ENCODE measurements around the gene ZNF784.

ZNF784 gene

GRCh38 chr19:55579766-55580621 is 44.4 kb downstream of the ZNF784 start:
- Histone ChIP-seq H3K4me2 (ENCODE audit: low read depth, low read length, poor library complexity, severe bottlenecking) (peak overlapping the region; percentile 57), H3K27ac (ENCODE audit: low read depth, low read length) (peak overlapping the region; percentile 37), H3K4me3 (ENCODE audit: insufficient read depth, low read length, poor library complexity, severe bottlenecking) (peak overlapping the region; percentile 87)

GRCh38 chr19:55578761-55579747 is 45.3 kb downstream of the ZNF784 start:
- Histone ChIP-seq H3K27ac (ENCODE audit: low read depth, low read length) (no peak overlapping the region), H3K4me2 (ENCODE audit: low read depth, low read length, poor library complexity, severe bottlenecking) (peak overlapping the region; percentile 57), H3K9me2 (replicated peaks; ENCODE audit: insufficient read depth, low read length) (no peaks in the 10 kb centered on the region), H3K9ac (ENCODE audit: low read length) (peak overlapping the region; percentile 81), H4K20me1 (ENCODE audit: low read depth, low read length) (no peaks in the 10 kb centered on the region), H3K4me3 (ENCODE audit: insufficient read depth, low read length, poor library complexity, severe bottlenecking) (no peak overlapping the region), H3K79me2 (ENCODE audit: insufficient read depth, low read length) (no peaks in the 10 kb centered on the region), H3K9me3 (ENCODE audit: insufficient read depth, low read length) (no peaks in the 10 kb centered on the region), H3K27me3 (ENCODE audit: low read length) (no peaks in the 10 kb centered on the region), H3K36me3 (ENCODE audit: low read length) (no peaks in the 10 kb centered on the region), H2AFZ (ENCODE audit: low read depth, low read length, severe bottlenecking) (no peak overlapping the region), H3F3A (ENCODE audit: insufficient read depth) (0 out of 2 replicates have a peak, but pooled peaks cover 3% of the 10 kb centered on the region)
- TF ChIP-seq EZH2phosphoT487 (conservative IDR thresholded peaks at IDR 0.05; ENCODE audit: low read length) (no peak), CTCF (IDR thresholded peaks at IDR 0.05; ENCODE audit: insufficient read depth, low read length, poor library complexity, severe bottlenecking) (no peak)

More at GRCh38 chr19:55579766-55580621, 44.4 kb downstream of the ZNF784 start:
- peak overlapping the region; percentile 81 for H3K9ac ChIP-seq (ENCODE audit: low read length)
- no peaks in the 10 kb centered on the region for H4K20me1 ChIP-seq (ENCODE audit: low read depth, low read length)
- H3K9me2 ChIP-seq (replicated peaks; ENCODE audit: insufficient read depth, low read length), result no peaks in the 10 kb centered on the region
- H3K79me2 ChIP-seq (ENCODE audit: insufficient read depth, low read length), result no peaks in the 10 kb centered on the region
- H3K9me3 ChIP-seq (ENCODE audit: insufficient read depth, low read length), result no peaks in the 10 kb centered on the region
- 0 out of 2 replicates have a peak, but pooled peaks cover 3% of the 10 kb centered on the region for H3F3A ChIP-seq (ENCODE audit: insufficient read depth)
- H2AFZ ChIP-seq (ENCODE audit: low read depth, low read length, severe bottlenecking), result peak overlapping the region; percentile 90
- no peaks in the 10 kb centered on the region for H3K36me3 ChIP-seq (ENCODE audit: low read length)
- H3K27me3 ChIP-seq (ENCODE audit: low read length), result no peaks in the 10 kb centered on the region
- TF ChIP-seq CTCF (IDR thresholded peaks at IDR 0.05; ENCODE audit: insufficient read depth, low read length, poor library complexity, severe bottlenecking) (no peak), EZH2phosphoT487 (conservative IDR thresholded peaks at IDR 0.05; ENCODE audit: low read length) (no peak)

- no peaks in the 10 kb centered on the region for H3K9me3 ChIP-seq (ENCODE audit: insufficient read depth, low read length)
- no peaks in the 10 kb centered on the region for H3K27me3 ChIP-seq (ENCODE audit: low read length)
- H3K9me2 ChIP-seq (replicated peaks; ENCODE audit: insufficient read depth, low read length), result no peaks in the 10 kb centered on the region
- H2AFZ ChIP-seq (ENCODE audit: low read depth, low read length, severe bottlenecking), result no peak overlapping the region
- no peak for TF ChIP-seq CTCF (IDR thresholded peaks at IDR 0.05; ENCODE audit: insufficient read depth, low read length, poor library complexity, severe bottlenecking)
- TF ChIP-seq EZH2phosphoT487 (conservative IDR thresholded peaks at IDR 0.05; ENCODE audit: low read length), result no peak
- H3K36me3 ChIP-seq (ENCODE audit: low read length), result no peaks in the 10 kb centered on the region
- no peak overlapping the region for H3K4me2 ChIP-seq (ENCODE audit: low read depth, low read length, poor library complexity, severe bottlenecking)
- no peaks in the 10 kb centered on the region for H3K79me2 ChIP-seq (ENCODE audit: insufficient read depth, low read length)
- H3F3A ChIP-seq (ENCODE audit: insufficient read depth), result 0 out of 2 replicates have a peak, but pooled peaks cover 3% of the 10 kb centered on the region
- no peaks in the 10 kb centered on the region for H4K20me1 ChIP-seq (ENCODE audit: low read depth, low read length)
- no peak overlapping the region for H3K9ac ChIP-seq (ENCODE audit: low read length)
- H3K27ac ChIP-seq (ENCODE audit: low read depth, low read length), result no peak overlapping the region
- no peak overlapping the region for H3K4me3 ChIP-seq (ENCODE audit: insufficient read depth, low read length, poor library complexity, severe bottlenecking)
Measured at GRCh38 chr19:55578031-55578760, 46.2 kb downstream of the ZNF784 start.

All from SU-DHL-6 (cell line).